Measurements from ENCODE around the gene NAIF1.
"Not testable (repeated sequence)": the region's sequence is repeated elsewhere in the genome, so short reads cannot be mapped to it uniquely, and the experiment has no call there.

The NAIF1 gene

DNA sequence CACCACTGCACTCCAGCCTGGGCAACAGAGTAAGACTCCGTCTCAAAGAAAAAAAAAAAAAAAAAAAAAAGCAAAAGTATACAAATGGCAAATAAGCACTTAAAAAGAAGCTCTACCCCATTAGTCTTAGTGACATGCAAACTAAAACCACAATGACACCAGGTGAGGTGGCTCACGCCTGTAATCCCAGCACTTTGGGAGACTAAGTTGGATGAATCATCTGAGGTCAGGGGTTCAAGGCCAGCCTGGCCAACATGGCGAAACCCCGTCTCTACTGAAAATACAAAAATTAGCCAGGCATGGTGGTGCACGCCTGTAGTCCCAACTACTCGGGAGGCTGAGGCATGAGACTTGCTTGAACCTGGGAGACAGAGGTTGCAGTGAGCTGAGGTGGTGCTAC lies 21.7 kb downstream of the NAIF1 start:
- H3K4me3 ChIP-seq (ENCODE audit: low read length); DNase-seq (ENCODE audit: low read depth, low spot score): not testable (repeated sequence)

- no peak for DNase-seq (ENCODE audit: low read depth, low spot score)
- H3K4me3 ChIP-seq (ENCODE audit: low read length): no peak overlapping the region
Measured at GRCh38 chr9:128043467-128043868, 23.7 kb downstream of the NAIF1 start.

GRCh38 chr9:128042043-128042442 lies 25.1 kb downstream of the NAIF1 start:
- no peak overlapping the region for H3K4me3 ChIP-seq (ENCODE audit: low read length)
- DNase-seq (ENCODE audit: low read depth, low spot score): no peak

- not testable (repeated sequence) for H3K4me3 ChIP-seq (ENCODE audit: low read length); DNase-seq (ENCODE audit: low read depth, low spot score)
Measured at GRCh38 chr9:128040783-128041182, 26.3 kb downstream of the NAIF1 start.

GRCh38 chr9:128036522-128036921 lies 30.6 kb downstream of the NAIF1 start:
- H3K4me3 ChIP-seq (ENCODE audit: low read length); DNase-seq (ENCODE audit: low read depth, low spot score): not testable (repeated sequence)

DNA sequence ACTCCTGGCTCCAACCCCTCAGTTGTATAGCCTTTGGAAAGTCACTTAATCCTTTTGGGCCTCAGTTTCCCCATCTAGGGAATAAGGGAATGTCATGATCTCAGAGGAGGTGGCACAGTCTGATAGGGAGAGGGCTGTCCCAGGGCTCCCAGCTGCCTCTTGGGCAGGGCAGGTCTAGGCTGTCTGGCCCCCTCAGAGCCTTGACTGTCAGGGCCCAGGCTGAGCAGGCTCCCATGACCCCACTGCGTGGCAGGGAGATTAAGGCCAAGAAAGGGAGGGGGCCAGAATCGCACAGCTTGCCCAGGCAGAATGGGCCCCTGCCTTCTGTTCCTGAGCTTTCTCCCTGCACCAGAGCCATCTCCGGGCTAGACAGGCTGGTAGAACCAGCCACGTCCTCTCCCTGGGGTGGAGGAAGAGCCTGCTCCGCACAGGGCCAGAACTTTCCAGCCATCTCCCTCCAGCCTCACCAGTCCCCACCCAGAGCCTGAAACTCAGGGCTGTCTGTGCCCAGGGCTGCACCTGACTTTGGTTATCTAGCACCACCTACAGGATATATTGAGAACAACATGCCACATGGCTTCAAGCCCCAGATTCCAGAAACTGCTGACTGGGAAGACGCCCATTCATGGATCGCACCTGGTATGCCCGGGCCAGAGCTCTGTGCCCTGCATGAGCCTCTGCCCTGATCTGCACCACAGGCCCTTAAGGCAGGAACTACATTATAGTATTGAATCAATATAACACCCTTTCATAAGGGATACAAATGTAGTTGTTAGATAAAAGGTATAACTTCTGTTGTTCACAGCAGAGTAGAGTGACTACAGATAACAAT lies 32.1 kb downstream of the NAIF1 start:
- peak; percentile 82 for DNase-seq (ENCODE audit: low read depth, low spot score)
- H3K4me3 ChIP-seq (ENCODE audit: low read length): no peak overlapping the region

GRCh38 chr9:128033609-128034008 lies 33.5 kb downstream of the NAIF1 start:
- no peak for DNase-seq (ENCODE audit: low read depth, low spot score)

DNA sequence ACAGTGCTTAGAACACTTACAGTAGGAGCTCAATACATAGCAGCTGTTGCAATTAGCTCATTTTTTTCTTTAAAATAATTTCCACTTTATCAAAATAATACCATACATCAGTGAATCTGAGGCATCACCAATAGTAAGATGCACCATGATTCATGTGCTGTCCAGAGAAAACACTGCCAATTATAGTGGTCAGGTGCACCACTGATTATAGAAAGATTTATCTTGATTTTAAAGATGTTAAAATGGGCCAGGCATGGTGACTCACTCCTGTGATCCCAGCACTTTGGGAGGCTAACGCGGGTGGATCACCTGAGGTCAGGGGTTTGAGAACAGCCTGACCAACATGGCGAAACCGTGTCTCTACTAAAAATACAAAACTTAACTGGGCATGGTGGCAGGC lies 39.4 kb downstream of the NAIF1 start:
- no peak overlapping the region for H3K4me3 ChIP-seq (ENCODE audit: low read length)
- DNase-seq (ENCODE audit: low read depth, low spot score): no peak

More at GRCh38 chr9:128033609-128034008, 33.5 kb downstream of the NAIF1 start:
- H3K4me3 ChIP-seq (ENCODE audit: low read length): no peak overlapping the region

- H3K4me3 ChIP-seq (ENCODE audit: low read length): peak overlapping the region; percentile 36
- DNase-seq (ENCODE audit: low read depth, low spot score): peak; percentile 54
Measured at GRCh38 chr9:128026773-128027541, 40.2 kb downstream of the NAIF1 start.

- peak overlapping the region; percentile 36 for H3K4me3 ChIP-seq (ENCODE audit: low read length)
- peak; percentile 98 for DNase-seq (ENCODE audit: low read depth, low spot score)
Measured at GRCh38 chr9:128026255-128026772, 40.8 kb downstream of the NAIF1 start.

GRCh38 chr9:128025736-128026135 lies 41.4 kb downstream of the NAIF1 start:
- H3K4me3 ChIP-seq (ENCODE audit: low read length): peak overlapping the region; percentile 36

DNA sequence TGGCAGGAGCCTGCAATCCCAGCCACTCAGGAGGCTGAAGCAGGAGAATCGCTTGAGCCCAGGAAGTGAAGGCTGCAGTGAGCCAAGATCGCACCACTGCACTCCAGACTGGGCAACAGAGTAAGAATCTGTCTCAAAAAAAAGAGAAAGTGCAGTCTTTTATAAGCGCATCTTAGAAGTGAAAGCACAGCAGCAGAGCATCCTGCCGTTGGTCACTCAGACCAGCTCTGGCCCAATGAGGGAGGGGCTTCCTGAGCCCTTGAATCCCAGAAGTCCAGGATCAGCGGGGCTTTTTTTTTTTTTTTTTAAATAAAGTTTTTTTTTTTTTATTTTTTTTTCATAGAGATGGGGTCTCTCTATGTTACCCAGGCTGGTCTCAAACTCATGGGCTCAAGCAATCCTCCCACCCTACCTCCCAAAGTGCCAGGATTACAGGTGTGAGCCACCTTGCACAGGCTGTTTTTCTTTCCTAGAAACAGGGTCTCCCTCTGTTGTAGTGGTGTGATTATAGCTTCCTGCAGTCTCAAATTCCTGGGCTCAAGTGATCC lies 42.3 kb downstream of the NAIF1 start:
- no peak for DNase-seq (ENCODE audit: low read depth, low spot score)
- H3K4me3 ChIP-seq (ENCODE audit: low read length): no peak overlapping the region

More at GRCh38 chr9:128025736-128026135, 41.4 kb downstream of the NAIF1 start:
- DNase-seq (ENCODE audit: low read depth, low spot score): no peak

GRCh38 chr9:128023671-128024070 lies 43.4 kb downstream of the NAIF1 start:
- H3K4me3 ChIP-seq (ENCODE audit: low read length); DNase-seq (ENCODE audit: low read depth, low spot score): not testable (repeated sequence)

GRCh38 chr9:128022886-128023285 lies 44.2 kb downstream of the NAIF1 start:
- no peak overlapping the region for H3K4me3 ChIP-seq (ENCODE audit: low read length)
- DNase-seq (ENCODE audit: low read depth, low spot score): no peak

DNA sequence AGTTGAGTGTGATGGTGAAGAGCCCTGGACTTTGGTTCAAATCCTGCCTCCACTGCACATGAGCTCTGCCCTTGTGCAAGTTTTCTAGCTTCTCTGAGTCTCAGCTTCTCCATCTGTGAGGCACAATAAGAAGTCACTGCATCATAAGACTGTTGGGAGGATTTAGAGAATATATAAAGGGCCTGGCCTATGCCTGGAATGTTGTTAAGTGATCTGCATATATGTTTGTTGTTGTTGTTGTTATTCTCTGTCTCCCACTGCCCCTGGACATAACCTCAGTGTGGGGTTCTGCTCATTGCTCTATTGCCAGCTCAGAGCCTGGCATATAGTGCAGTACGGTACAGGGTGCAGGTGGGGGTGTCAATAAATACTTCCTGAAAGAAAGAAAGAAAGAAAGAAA lies 46.0 kb downstream of the NAIF1 start:
- DNase-seq (ENCODE audit: low read depth, low spot score): no peak
- no peak overlapping the region for H3K4me3 ChIP-seq (ENCODE audit: low read length)

DNA sequence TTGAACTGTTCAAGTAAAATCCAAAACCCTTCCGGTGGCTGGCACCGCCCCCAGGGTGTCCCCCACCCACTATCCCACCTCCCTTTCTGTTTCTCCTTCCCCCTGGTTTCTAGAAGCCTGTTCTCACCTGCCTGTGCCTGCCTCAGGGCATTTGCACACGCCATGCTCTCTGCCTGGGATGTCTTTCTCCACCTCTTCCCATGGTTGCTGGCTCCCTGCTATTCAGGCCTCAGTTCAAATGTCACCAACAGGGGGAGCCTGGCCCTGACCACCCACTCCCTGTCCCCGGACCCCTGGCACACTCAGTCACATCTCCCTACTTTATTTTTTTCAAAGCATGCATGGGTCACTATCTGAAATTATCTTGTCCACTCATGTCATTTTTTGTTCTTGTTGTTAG lies 46.4 kb downstream of the NAIF1 start:
- no peak overlapping the region for H3K4me3 ChIP-seq (ENCODE audit: low read length)
- DNase-seq (ENCODE audit: low read depth, low spot score): no peak

DNA sequence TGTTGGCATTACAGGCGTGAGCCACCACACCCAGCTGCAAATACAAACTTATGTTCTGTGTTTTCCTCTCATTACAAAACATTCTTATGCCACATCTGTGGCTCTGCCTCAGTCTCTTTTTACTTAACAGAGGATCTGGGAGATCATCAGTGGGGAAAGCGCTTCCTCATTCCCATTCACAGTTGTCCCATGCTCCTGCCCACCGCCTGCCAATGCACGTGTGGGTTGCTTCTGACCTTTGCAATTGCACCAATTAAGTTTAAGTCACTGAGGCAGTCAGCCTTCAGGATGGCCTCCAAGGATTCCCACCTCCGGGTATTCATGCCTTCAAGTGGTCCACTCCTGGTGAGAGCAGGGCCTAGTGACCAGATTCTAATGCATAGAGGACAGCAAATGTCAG lies 51.4 kb downstream of the NAIF1 start:
- no peak for DNase-seq (ENCODE audit: low read depth, low spot score)

More for the DNA sequence above, 51.4 kb downstream of the NAIF1 start:
- no peak overlapping the region for H3K4me3 ChIP-seq (ENCODE audit: low read length)
